Erythroblast (primary cell): ENCODE measurements around the gene AMELX.

ENCODE experiments used
- GATA1 ChIP-seq: IDR thresholded peaks from 2 replicates; pipeline ENCODE4 v1.6.1; 2011; ENCODE audit warnings: low read depth, mild to moderate bottlenecking, control low read depth, low read length, moderate library complexity
- POLR2A ChIP-seq: IDR thresholded peaks from 2 replicates; pipeline ENCODE4 v1.6.1; 2011; ENCODE audit warnings: mild to moderate bottlenecking, low read length

- TF ChIP-seq POLR2A = no peak
- no peak for TF ChIP-seq GATA1
Observed at GRCh38 chrX:11257290-11257689, 35.9 kb upstream of the AMELX start.
